ENCODE results near the gene PIKFYVE.

- TF ChIP-seq, protein P1, sequence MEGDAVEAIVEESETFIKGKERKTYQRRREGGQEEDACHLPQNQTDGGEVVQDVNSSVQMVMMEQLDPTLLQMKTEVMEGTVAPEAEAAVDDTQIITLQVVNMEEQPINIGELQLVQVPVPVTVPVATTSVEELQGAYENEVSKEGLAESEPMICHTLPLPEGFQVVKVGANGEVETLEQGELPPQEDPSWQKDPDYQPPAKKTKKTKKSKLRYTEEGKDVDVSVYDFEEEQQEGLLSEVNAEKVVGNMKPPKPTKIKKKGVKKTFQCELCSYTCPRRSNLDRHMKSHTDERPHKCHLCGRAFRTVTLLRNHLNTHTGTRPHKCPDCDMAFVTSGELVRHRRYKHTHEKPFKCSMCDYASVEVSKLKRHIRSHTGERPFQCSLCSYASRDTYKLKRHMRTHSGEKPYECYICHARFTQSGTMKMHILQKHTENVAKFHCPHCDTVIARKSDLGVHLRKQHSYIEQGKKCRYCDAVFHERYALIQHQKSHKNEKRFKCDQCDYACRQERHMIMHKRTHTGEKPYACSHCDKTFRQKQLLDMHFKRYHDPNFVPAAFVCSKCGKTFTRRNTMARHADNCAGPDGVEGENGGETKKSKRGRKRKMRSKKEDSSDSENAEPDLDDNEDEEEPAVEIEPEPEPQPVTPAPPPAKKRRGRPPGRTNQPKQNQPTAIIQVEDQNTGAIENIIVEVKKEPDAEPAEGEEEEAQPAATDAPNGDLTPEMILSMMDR (IDR thresholded peaks at IDR 0.05), result no peak
- TF ChIP-seq POLR2A (IDR thresholded peaks at IDR 0.05), result no peak
Measured at GRCh38 chr2:208352644-208353567, 86.9 kb downstream of the PIKFYVE start.

Measured in right lobe of liver (tissue), 4 donors.